ENCODE results near the gene PEG3.
"Not testable (repeated sequence)": the region's sequence is repeated elsewhere in the genome, so short reads cannot be mapped to it uniquely, and the experiment has no call there.

Gene PEG3

GRCh38 chr19:56874530-56874929 is 34.0 kb upstream of the PEG3 start:
- no peak overlapping the region for H3K4me3 ChIP-seq (ENCODE audit: low read depth, low read length)
- TF ChIP-seq, protein P1, sequence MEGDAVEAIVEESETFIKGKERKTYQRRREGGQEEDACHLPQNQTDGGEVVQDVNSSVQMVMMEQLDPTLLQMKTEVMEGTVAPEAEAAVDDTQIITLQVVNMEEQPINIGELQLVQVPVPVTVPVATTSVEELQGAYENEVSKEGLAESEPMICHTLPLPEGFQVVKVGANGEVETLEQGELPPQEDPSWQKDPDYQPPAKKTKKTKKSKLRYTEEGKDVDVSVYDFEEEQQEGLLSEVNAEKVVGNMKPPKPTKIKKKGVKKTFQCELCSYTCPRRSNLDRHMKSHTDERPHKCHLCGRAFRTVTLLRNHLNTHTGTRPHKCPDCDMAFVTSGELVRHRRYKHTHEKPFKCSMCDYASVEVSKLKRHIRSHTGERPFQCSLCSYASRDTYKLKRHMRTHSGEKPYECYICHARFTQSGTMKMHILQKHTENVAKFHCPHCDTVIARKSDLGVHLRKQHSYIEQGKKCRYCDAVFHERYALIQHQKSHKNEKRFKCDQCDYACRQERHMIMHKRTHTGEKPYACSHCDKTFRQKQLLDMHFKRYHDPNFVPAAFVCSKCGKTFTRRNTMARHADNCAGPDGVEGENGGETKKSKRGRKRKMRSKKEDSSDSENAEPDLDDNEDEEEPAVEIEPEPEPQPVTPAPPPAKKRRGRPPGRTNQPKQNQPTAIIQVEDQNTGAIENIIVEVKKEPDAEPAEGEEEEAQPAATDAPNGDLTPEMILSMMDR (IDR thresholded peaks at IDR 0.05; ENCODE audit: low read depth, low read length, missing control alignments) = no peak
- no peak for DNase-seq (ENCODE audit: low read depth)

- DNase-seq (ENCODE audit: low read depth) = no peak
- TF ChIP-seq, protein P1 (IDR thresholded peaks at IDR 0.05; ENCODE audit: low read depth, low read length, missing control alignments) = no peak
- H3K4me3 ChIP-seq (ENCODE audit: low read depth, low read length) = no peak overlapping the region
Observed at GRCh38 chr19:56873493-56873892, 33.0 kb upstream of the PEG3 start.

- TF ChIP-seq, protein P1 (IDR thresholded peaks at IDR 0.05; ENCODE audit: low read depth, low read length, missing control alignments) = no peak
- H3K4me3 ChIP-seq (ENCODE audit: low read depth, low read length) = no peak overlapping the region
- DNase-seq (ENCODE audit: low read depth) = no peak
Observed at GRCh38 chr19:56869886-56870285, 29.4 kb upstream of the PEG3 start.

DNA sequence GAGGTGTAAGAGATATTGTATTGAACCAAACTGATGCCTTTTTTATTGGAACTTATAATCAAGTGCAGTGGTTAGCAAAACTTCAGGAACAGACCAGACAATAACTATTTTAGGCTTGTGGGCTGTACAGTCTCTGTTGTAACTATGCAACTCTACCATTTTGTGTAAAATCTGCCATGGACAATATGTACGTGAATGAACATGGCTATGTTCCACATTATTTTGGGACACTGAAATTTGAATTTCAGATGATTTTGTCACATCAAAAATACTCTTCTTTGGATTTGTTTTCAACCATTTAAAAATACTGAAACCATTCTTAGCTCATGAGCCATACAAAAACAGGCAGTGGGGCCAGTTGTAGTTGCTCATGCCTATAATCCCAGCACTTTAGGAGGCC is 27.9 kb upstream of the PEG3 start:
- no peak overlapping the region for H3K4me3 ChIP-seq (ENCODE audit: low read depth, low read length)
- no peak for DNase-seq (ENCODE audit: low read depth)
- TF ChIP-seq, protein P1 (IDR thresholded peaks at IDR 0.05; ENCODE audit: low read depth, low read length, missing control alignments) = no peak

GRCh38 chr19:56866538-56866937 is 26.0 kb upstream of the PEG3 start:
- TF ChIP-seq, protein P1 (IDR thresholded peaks at IDR 0.05; ENCODE audit: low read depth, low read length, missing control alignments) = no peak
- no peak for DNase-seq (ENCODE audit: low read depth)
- no peak overlapping the region for H3K4me3 ChIP-seq (ENCODE audit: low read depth, low read length)

DNA sequence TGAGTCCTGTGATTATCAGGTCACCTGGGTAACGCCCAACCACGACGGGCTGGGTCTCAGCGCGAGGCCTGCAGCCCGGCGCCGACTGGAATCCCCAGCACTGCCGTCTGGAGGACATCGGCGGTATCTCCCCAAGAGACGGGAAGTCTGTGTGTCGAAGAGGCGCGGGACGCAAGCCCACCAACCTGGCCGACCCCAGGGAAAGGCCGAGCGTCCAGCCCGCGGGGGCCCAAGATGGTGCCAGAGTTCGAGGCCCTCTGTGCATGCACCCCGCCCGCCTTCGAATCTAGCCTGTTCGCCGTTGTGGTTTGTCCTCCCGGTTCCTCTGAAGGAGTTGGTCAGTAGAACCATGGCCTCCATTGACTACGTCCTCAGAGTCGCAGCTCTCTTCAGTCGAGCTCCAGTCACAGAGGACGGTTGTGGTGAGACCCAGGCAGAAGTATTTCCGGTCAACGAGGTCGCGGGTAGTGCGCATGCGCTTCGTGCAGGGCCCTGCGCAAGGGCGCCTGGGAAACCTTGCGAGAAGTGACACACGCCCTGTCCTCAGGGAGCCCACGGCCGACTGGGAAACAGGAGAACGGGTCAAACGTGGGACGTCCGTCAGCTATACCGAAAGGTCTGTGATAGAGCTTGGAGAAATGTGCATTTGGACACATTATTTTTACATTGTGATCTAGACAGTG is 24.1 kb upstream of the PEG3 start:
- H3K4me3 ChIP-seq (ENCODE audit: low read depth, low read length) = no peak overlapping the region
- no peak for DNase-seq (ENCODE audit: low read depth)
- TF ChIP-seq, protein P1 (IDR thresholded peaks at IDR 0.05; ENCODE audit: low read depth, low read length, missing control alignments) = no peak

- TF ChIP-seq, protein P1 (IDR thresholded peaks at IDR 0.05; ENCODE audit: low read depth, low read length, missing control alignments) = no peak
- no peak overlapping the region for H3K4me3 ChIP-seq (ENCODE audit: low read depth, low read length)
- DNase-seq (ENCODE audit: low read depth) = no peak
Observed at GRCh38 chr19:56862741-56863140, 22.2 kb upstream of the PEG3 start.

DNA sequence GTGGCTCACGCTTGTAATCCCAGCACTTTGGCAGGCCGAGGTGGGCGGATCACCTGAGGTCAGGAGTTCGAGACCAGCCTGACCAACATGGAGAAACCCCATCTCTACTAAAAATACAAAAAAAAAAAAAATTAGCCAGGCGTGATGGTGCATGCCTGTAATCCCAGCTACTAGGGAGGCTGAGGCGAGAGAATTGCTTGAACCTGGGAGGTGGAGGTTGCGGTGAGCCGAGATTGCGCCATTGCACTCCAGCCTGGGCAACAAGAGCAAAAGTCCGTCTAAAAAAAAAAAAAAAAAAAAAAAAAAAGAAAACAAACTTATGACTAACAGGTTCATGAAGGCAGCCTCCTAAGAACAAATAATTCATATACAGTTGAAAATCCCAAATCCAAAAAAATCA is 19.9 kb upstream of the PEG3 start:
- DNase-seq (ENCODE audit: low read depth) = not testable (repeated sequence)

More for the DNA sequence above, 19.9 kb upstream of the PEG3 start:
- H3K4me3 ChIP-seq (ENCODE audit: low read depth, low read length) = not testable (repeated sequence)
